Endodermal cell (in vitro differentiated cells): ENCODE results near the gene OOSP2. TPM values are rescaled to one million over a fixed set of nuclear protein-coding genes. Genes with fewer than 3 reads are reported as not detected.

Source experiments
- DNase-seq: peaks from one replicate; pipeline ENCODE4 v3.0.0-alpha.2; 2017
- H3K27ac ChIP-seq: 2 replicates; pipeline ENCODE4 v1.5.1; 2013; ENCODE audit warnings: mild to moderate bottlenecking, low read depth, low read length, moderate library complexity
- H3K27me3 ChIP-seq: 2 replicates; pipeline ENCODE4 v1.6.1; 2013; ENCODE audit warnings: mild to moderate bottlenecking, low read length, moderate library complexity; ENCODE audit not compliant: insufficient read depth, control insufficient read depth, poor library complexity, severe bottlenecking
- H3K36me3 ChIP-seq: 2 replicates; pipeline ENCODE4 v1.7.0; 2013; ENCODE audit warnings: mild to moderate bottlenecking, low read length, moderate library complexity; ENCODE audit not compliant: control insufficient read depth, insufficient read depth
- H3K4me1 ChIP-seq: one replicate; pipeline ENCODE4 v1.7.0; 2013; ENCODE audit warnings: low read length; ENCODE audit not compliant: control insufficient read depth, insufficient read depth
- H3K4me3 ChIP-seq: 2 replicates; pipeline ENCODE4 v1.5.1; 2013; ENCODE audit warnings: mild to moderate bottlenecking, low read length, moderate library complexity
- H3K9ac ChIP-seq: 2 replicates; pipeline ENCODE4 v1.6.1; 2013; ENCODE audit warnings: mild to moderate bottlenecking, low read length, moderate library complexity; ENCODE audit not compliant: poor library complexity, severe bottlenecking; ENCODE audit errors: extremely low read depth
- H3K9me3 ChIP-seq: 2 replicates; pipeline ENCODE4 v1.6.1; 2013; ENCODE audit warnings: mild to moderate bottlenecking, low read length, moderate library complexity; ENCODE audit not compliant: control insufficient read depth
- H3K27ac Mint-ChIP-seq: 2 replicates; pipeline ENCODE4 v1.8.0; 2020; ENCODE audit warnings: mixed read lengths
- H3K27me3 Mint-ChIP-seq: 2 replicates; pipeline ENCODE4 v1.8.0; 2021; ENCODE audit warnings: mild to moderate bottlenecking, mixed read lengths; ENCODE audit not compliant: insufficient read depth
- H3K36me3 Mint-ChIP-seq: 2 replicates; pipeline ENCODE4 v1.8.0; 2020; ENCODE audit warnings: low read depth, mixed read lengths
- H3K4me1 Mint-ChIP-seq: 2 replicates; pipeline ENCODE4 v1.8.0; 2020; ENCODE audit warnings: mixed read lengths
- H3K4me3 Mint-ChIP-seq: 2 replicates; pipeline ENCODE4 v1.8.0; 2020; ENCODE audit warnings: mild to moderate bottlenecking, moderate library complexity, mixed read lengths
- H3K9me3 Mint-ChIP-seq: 2 replicates; pipeline ENCODE4 v1.8.0; 2020; ENCODE audit warnings: mild to moderate bottlenecking, mixed read lengths
- WGBS, 2 experiments: methylation state at CpG; one replicate each; pipeline versions ENCODE4 v1.1.5 to v1.1.7; 2013; ENCODE audit warnings: missing lambda C conversion rate in 2 of 2, mixed read lengths in 1 of 2; ENCODE audit not compliant: insufficient coverage in 1 of 2, insufficient read length in 1 of 2; 5-methylcytosine and 5-hydroxymethylcytosine counted together
- total RNA-seq, 2 donors: library from RNA; stranded (reverse); fragmentation: NEBNext Ultra II Directional in 1 of 2; extraction: Animal tissue kit (Norgen Biotek cat#: 25700) in 1 of 2; gene quantifications; 2 replicates in 1 of 2; 3 replicates in 1 of 2; pipeline ENCODE4 v1.2.1, GENCODE V29; 2021
- TF ChIP-seq, protein P1 (sequence below): fragments of 200-600 bp; sonication (generic); conservative IDR thresholded peaks from 2 replicates; pipeline ENCODE4 v1.5.0; 2021; ENCODE audit warnings: antibody characterized with exemption, mild to moderate bottlenecking

The OOSP2 gene
- total RNA-seq, 2 donors from 2014 or later = not detected

DNA sequence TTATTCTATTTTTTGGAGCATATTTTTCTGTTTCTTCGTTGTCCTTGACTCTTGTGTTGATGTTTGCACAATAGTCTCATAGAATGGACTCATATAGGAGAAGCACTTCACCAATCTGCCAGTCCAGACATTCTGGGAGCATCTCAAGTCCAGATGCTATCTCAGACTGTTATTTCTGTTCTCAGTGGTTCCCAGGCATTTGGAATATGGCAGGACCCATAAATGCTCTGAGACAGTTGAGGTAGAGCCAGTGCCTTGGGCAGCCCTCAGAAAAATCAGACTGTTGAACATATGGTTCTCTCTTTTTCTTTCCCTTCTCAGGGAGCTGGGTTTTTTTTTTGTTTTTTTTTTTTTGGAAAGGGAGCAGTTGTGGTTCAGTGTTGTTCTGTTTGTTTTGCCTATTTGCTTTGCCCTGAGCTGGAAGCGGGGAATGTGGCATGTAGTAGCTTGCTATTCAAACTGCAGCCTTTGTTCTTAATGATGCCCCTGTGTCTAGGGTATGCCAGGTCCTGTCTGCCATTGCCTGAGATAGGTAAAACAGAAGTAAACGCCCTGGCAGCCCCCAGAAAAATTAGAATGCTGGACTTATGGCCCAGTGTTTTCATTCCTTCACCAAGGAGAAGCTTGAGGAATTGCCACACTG, 44.5 kb downstream of the OOSP2 start:
- TF ChIP-seq, protein P1, sequence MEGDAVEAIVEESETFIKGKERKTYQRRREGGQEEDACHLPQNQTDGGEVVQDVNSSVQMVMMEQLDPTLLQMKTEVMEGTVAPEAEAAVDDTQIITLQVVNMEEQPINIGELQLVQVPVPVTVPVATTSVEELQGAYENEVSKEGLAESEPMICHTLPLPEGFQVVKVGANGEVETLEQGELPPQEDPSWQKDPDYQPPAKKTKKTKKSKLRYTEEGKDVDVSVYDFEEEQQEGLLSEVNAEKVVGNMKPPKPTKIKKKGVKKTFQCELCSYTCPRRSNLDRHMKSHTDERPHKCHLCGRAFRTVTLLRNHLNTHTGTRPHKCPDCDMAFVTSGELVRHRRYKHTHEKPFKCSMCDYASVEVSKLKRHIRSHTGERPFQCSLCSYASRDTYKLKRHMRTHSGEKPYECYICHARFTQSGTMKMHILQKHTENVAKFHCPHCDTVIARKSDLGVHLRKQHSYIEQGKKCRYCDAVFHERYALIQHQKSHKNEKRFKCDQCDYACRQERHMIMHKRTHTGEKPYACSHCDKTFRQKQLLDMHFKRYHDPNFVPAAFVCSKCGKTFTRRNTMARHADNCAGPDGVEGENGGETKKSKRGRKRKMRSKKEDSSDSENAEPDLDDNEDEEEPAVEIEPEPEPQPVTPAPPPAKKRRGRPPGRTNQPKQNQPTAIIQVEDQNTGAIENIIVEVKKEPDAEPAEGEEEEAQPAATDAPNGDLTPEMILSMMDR = no peak
- Mint-ChIP-seq H3K4me1 (peaks cover 11% of the 10 kb centered on the region), H3K4me3 (no peak overlapping the region), H3K9me3 (no peaks in the 10 kb centered on the region), H3K27ac (no peak overlapping the region), H3K27me3 (no peaks in the 10 kb centered on the region), H3K36me3 (no peaks in the 10 kb centered on the region)
- Histone ChIP-seq H3K36me3 (no peaks in the 10 kb centered on the region), H3K4me3 (no peak overlapping the region), H3K4me1 (no peaks in the 10 kb centered on the region), H3K9me3 (no peaks in the 10 kb centered on the region), H3K27me3 (no peaks in the 10 kb centered on the region), H3K9ac (no peak overlapping the region), H3K27ac (no peak overlapping the region)
- DNase-seq = no peak
- WGBS, 2 experiments = 70 to 86% methylated on average over 1 to 3 of the region's 3 CpGs

DNA sequence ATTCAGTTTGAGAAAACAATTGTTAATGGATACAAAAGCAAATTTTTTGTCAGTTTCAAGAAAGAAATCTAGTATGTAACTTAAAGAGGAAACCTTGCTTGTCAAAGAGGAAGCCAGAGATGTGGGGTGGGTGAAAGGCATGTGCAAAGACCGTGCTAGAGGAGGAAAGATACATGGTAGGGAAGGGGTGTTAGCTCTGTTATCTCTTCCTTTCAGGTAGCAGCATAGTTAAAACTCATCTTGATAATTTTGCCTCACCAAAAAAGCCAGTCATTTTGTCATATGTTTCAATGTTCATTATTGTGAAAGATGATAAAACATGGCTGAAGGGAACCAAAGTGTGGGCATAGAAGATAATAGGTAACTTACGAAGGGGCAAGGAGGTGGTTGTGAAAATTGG, 45.7 kb downstream of the OOSP2 start:
- 90 to 100% methylated on average over 1 to 2 of the region's 2 CpGs for WGBS, 2 experiments
- Histone ChIP-seq H3K27ac (no peak overlapping the region), H3K9me3 (no peaks in the 10 kb centered on the region), H3K9ac (no peak overlapping the region), H3K36me3 (no peaks in the 10 kb centered on the region), H3K4me1 (no peaks in the 10 kb centered on the region), H3K4me3 (no peak overlapping the region), H3K27me3 (no peaks in the 10 kb centered on the region)
- Mint-ChIP-seq H3K4me1 (peaks cover 6% of the 10 kb centered on the region), H3K9me3 (no peaks in the 10 kb centered on the region), H3K27ac (no peak overlapping the region), H3K4me3 (no peak overlapping the region), H3K36me3 (no peaks in the 10 kb centered on the region), H3K27me3 (no peaks in the 10 kb centered on the region)
- TF ChIP-seq, protein P1 = no peak
- no peak for DNase-seq

DNA sequence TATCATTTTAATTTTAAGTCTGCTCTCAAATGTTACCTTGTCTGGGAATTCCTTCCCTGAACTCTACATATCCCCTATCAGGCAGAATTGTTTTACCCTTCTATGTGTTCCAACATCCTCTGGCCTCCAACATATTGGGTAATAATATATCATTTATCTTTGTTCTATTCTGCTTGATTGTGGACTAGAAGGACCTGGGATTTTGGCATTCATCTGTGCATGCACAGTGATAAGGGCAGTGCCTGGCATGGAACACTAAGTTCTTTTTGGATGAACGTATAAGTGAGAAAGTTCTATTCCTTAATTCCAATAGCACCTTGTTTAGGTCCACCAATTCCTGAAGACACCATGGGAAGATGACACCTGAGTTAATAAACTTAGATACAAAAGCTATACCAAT, 47.0 kb downstream of the OOSP2 start:
- Mint-ChIP-seq H3K4me3 (no peak overlapping the region), H3K27me3 (no peaks in the 10 kb centered on the region), H3K9me3 (no peaks in the 10 kb centered on the region), H3K4me1 (peaks cover 6% of the 10 kb centered on the region), H3K36me3 (no peaks in the 10 kb centered on the region), H3K27ac (no peak overlapping the region)
- Histone ChIP-seq H3K27me3 (no peaks in the 10 kb centered on the region), H3K36me3 (no peaks in the 10 kb centered on the region), H3K4me3 (no peak overlapping the region), H3K9me3 (no peaks in the 10 kb centered on the region), H3K4me1 (no peaks in the 10 kb centered on the region), H3K27ac (no peak overlapping the region), H3K9ac (no peak overlapping the region)
- TF ChIP-seq, protein P1 = no peak
- 100% methylated on average over 1 of the region's 1 CpG for WGBS, 2 experiments
- no peak for DNase-seq
